HCT116 (cell line): ENCODE data around the gene PIEZO2.

Source experiments
- EZH2 ChIP-seq: fragments of 200-600 bp; sonication (generic); IDR thresholded peaks from 2 replicates; pipeline ENCODE4 v1.6.1; 2017; ENCODE audit warnings: antibody characterized with exemption, mixed run types
- POLR2AphosphoS5 ChIP-seq: IDR thresholded peaks from 2 replicates; pipeline ENCODE4 v1.6.1; 2011; ENCODE audit warnings: mild to moderate bottlenecking, low read depth, low read length, moderate library complexity
- RAD21 ChIP-seq: IDR thresholded peaks from 2 replicates; pipeline ENCODE4 v1.6.1; 2012; ENCODE audit warnings: low read depth, mild to moderate bottlenecking
- ZFX ChIP-seq: fragments of 450-650 bp; IDR thresholded peaks from 2 replicates; pipeline ENCODE4 v1.6.1; 2017
- TF ChIP-seq, protein P1 (sequence below), 3 experiments: fragments of 200-600 bp in 1 of 3; sonication (generic) in 1 of 3; IDR thresholded peaks in 2 of 3; conservative IDR thresholded peaks in 1 of 3; 2 replicates each; pipeline ENCODE4 v1.5.1; 2012 to 2017; ENCODE audit warnings: low read depth in 2 of 3, low read length in 2 of 3, antibody characterized with exemption in 1 of 3, borderline replicate concordance in 1 of 3, control low read depth in 1 of 3, mild to moderate bottlenecking in 1 of 3, mixed read lengths in 1 of 3, mixed run types in 1 of 3, moderate library complexity in 1 of 3; ENCODE audit not compliant: insufficient read depth in 1 of 3

GRCh38 chr18:11148680-11149440 is 509 bp downstream of the PIEZO2 start:
- TF ChIP-seq POLR2AphosphoS5, result no peak
- no peak for TF ChIP-seq ZFX
- TF ChIP-seq EZH2, result no peak
- TF ChIP-seq RAD21, result no peak
- TF ChIP-seq, protein P1, sequence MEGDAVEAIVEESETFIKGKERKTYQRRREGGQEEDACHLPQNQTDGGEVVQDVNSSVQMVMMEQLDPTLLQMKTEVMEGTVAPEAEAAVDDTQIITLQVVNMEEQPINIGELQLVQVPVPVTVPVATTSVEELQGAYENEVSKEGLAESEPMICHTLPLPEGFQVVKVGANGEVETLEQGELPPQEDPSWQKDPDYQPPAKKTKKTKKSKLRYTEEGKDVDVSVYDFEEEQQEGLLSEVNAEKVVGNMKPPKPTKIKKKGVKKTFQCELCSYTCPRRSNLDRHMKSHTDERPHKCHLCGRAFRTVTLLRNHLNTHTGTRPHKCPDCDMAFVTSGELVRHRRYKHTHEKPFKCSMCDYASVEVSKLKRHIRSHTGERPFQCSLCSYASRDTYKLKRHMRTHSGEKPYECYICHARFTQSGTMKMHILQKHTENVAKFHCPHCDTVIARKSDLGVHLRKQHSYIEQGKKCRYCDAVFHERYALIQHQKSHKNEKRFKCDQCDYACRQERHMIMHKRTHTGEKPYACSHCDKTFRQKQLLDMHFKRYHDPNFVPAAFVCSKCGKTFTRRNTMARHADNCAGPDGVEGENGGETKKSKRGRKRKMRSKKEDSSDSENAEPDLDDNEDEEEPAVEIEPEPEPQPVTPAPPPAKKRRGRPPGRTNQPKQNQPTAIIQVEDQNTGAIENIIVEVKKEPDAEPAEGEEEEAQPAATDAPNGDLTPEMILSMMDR (IDR thresholded peaks at IDR 0.05 in 2 of 3, conservative IDR thresholded peaks at IDR 0.05 in 1 of 3; ENCODE audit: borderline replicate concordance in 1 of 3, insufficient read depth in 1 of 3, low read depth in 2 of 3, low read length in 2 of 3), result no peak
